OCI-LY3 (cell line): Measurements from ENCODE around the gene SORCS3.

Experiments
- H2AFZ ChIP-seq: fragments of 200-600, 300-600 bp; shearing (Covaris generic); 2 replicates; pipeline ENCODE4 v1.6.0; 2014; ENCODE audit warnings: antibody characterized with exemption, low read depth, low read length
- H3K27ac ChIP-seq: fragments of 200-600, 300-600 bp; sonication (generic); 2 replicates; pipeline ENCODE4 v1.5.1; 2014; ENCODE audit warnings: mild to moderate bottlenecking, low read length, moderate library complexity, mixed read lengths
- H3K27me3 ChIP-seq: fragments of 200-600, 300-600 bp; sonication (generic); 2 replicates; pipeline ENCODE4 v1.6.1; 2014; ENCODE audit warnings: low read depth, low read length, mixed read lengths
- H3K36me3 ChIP-seq: fragments of 200-600, 300-600 bp; sonication (generic); replicated peaks from 2 replicates; pipeline ENCODE3; 2014; ENCODE audit warnings: low read depth, low read length, mixed read lengths
- H3K4me1 ChIP-seq: fragments of 300-600, 200-600 bp; sonication (generic); 2 replicates; pipeline ENCODE4 v1.6.1; 2014; ENCODE audit warnings: low read length, mixed read lengths
- H3K4me2 ChIP-seq: fragments of 200-600, 300-600 bp; sonication (generic); 2 replicates; pipeline ENCODE4 v1.6.1; 2014; ENCODE audit warnings: low read length, mixed read lengths
- H3K4me3 ChIP-seq: fragments of 300-600, 200-600 bp; sonication (generic); 2 replicates; pipeline ENCODE4 v1.5.1; 2014; ENCODE audit warnings: antibody characterized with exemption, mild to moderate bottlenecking, low read length, moderate library complexity
- H3K79me2 ChIP-seq: fragments of 300-600, 200-600 bp; shearing (Covaris generic); 2 replicates; pipeline ENCODE4 v1.6.1; 2014; ENCODE audit warnings: mild to moderate bottlenecking, low read length, mixed read lengths
- H3K9ac ChIP-seq: fragments of 300-600, 200-600 bp; shearing (Covaris generic); 2 replicates; pipeline ENCODE4 v1.6.0; 2014; ENCODE audit warnings: mild to moderate bottlenecking, low read length, moderate library complexity
- H3K9me3 ChIP-seq: fragments of 200-600, 300-600 bp; shearing (Covaris generic); 2 replicates; pipeline ENCODE4 v1.6.1; 2014; ENCODE audit warnings: low read length, mixed read lengths; ENCODE audit not compliant: insufficient read depth
- H4K20me1 ChIP-seq: fragments of 200-600, 300-600 bp; sonication (generic); 2 replicates; pipeline ENCODE4 v1.6.1; 2016; ENCODE audit warnings: low read length, mixed read lengths; ENCODE audit not compliant: insufficient read depth
- CTCF ChIP-seq: fragments of 200-600, 300-600 bp; sonication (generic); IDR thresholded peaks from 2 replicates; pipeline ENCODE4 v1.5.1; 2014; ENCODE audit warnings: antibody characterized with exemption, low read length, low read depth
- EZH2phosphoT487 ChIP-seq: fragments of 200-600 bp; shearing (Covaris generic); IDR thresholded peaks from 2 replicates; pipeline ENCODE4 v1.6.1; 2018; ENCODE audit warnings: antibody characterized with exemption, mixed run types, low read depth

SORCS3 gene

GRCh38 chr10:105284476-105285215, 643.6 kb downstream of the SORCS3 start:
- H3K4me1 ChIP-seq = no peaks in the 10 kb centered on the region
- no peak overlapping the region for H3K27ac ChIP-seq
- H4K20me1 ChIP-seq = no peaks in the 10 kb centered on the region
- H3K4me3 ChIP-seq = no peak overlapping the region
- no peak overlapping the region for H3K4me2 ChIP-seq
- H3K36me3 ChIP-seq = no peaks in the 10 kb centered on the region
- no peaks in the 10 kb centered on the region for H3K79me2 ChIP-seq
- TF ChIP-seq CTCF (no peak), EZH2phosphoT487 (no peak)
- no peak overlapping the region for H2AFZ ChIP-seq
- no peaks in the 10 kb centered on the region for H3K27me3 ChIP-seq
- H3K9ac ChIP-seq = no peak overlapping the region
- no peaks in the 10 kb centered on the region for H3K9me3 ChIP-seq

GRCh38 chr10:105288026-105288425, 646.9 kb downstream of the SORCS3 start:
- TF ChIP-seq EZH2phosphoT487 (no peak), CTCF (no peak)
- no peaks in the 10 kb centered on the region for H3K27me3 ChIP-seq
- no peaks in the 10 kb centered on the region for H3K79me2 ChIP-seq
- H4K20me1 ChIP-seq = no peaks in the 10 kb centered on the region
- no peak overlapping the region for H3K4me3 ChIP-seq
- H3K4me1 ChIP-seq = no peaks in the 10 kb centered on the region
- H3K9me3 ChIP-seq = no peaks in the 10 kb centered on the region
- no peaks in the 10 kb centered on the region for H3K36me3 ChIP-seq
- no peak overlapping the region for H2AFZ ChIP-seq
- no peak overlapping the region for H3K4me2 ChIP-seq
- H3K27ac ChIP-seq = no peak overlapping the region
- no peak overlapping the region for H3K9ac ChIP-seq

DNA sequence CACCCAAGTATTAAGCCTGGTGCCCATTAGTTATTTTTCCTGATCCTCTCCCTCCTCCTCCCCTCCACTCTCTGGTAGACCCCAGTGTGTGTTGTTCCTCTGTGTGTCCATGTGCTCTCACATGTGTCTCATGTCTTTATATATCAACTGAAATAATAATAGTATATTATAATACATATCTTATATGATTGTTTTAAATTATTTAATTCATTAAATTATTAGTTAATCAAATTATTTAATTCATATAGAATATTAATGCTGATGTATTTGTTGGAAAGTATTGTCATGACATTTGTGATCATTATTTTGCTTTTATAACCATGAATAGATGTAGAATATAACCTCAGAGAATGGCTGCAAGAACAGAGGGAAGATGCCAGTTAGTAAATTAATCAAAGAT, 647.5 kb downstream of the SORCS3 start:
- H3K4me3 ChIP-seq = no peak overlapping the region
- H3K4me1 ChIP-seq = no peaks in the 10 kb centered on the region
- TF ChIP-seq EZH2phosphoT487 = no peak
- no peak for TF ChIP-seq CTCF

GRCh38 chr10:105291571-105291970, 650.5 kb downstream of the SORCS3 start:
- H3K27ac ChIP-seq = no peak overlapping the region
- H3K9me3 ChIP-seq = no peaks in the 10 kb centered on the region
- H3K27me3 ChIP-seq = no peaks in the 10 kb centered on the region
- no peak overlapping the region for H3K4me2 ChIP-seq
- H3K9ac ChIP-seq = no peak overlapping the region
- H4K20me1 ChIP-seq = no peaks in the 10 kb centered on the region
- no peaks in the 10 kb centered on the region for H3K79me2 ChIP-seq
- H3K4me3 ChIP-seq = no peak overlapping the region
- no peaks in the 10 kb centered on the region for H3K4me1 ChIP-seq
- no peak overlapping the region for H2AFZ ChIP-seq
- TF ChIP-seq EZH2phosphoT487 (no peak), CTCF (no peak)
- no peaks in the 10 kb centered on the region for H3K36me3 ChIP-seq

More for the DNA sequence above, 647.5 kb downstream of the SORCS3 start:
- Histone ChIP-seq H3K9me3 (no peaks in the 10 kb centered on the region), H3K27me3 (no peaks in the 10 kb centered on the region), H3K27ac (no peak overlapping the region), H3K4me2 (no peak overlapping the region), H3K9ac (no peak overlapping the region), H3K36me3 (no peaks in the 10 kb centered on the region), H4K20me1 (no peaks in the 10 kb centered on the region), H2AFZ (no peak overlapping the region), H3K79me2 (no peaks in the 10 kb centered on the region)
